Activated CD4-positive, alpha-beta T cell treated with anti-CD3 and anti-CD28 coated beads, Interleukin-10, Interleukin-2, amounts not matched to agents 100 ng/mL and 50 ng/mL, durations not matched to agents 16 hours and 8 hours (primary cell): ENCODE measurements around the gene SFTPB.

Source experiments
- DNase-seq: peaks from one replicate; pipeline ENCODE4 v3.0.0-alpha.2; 2020

SFTPB gene

GRCh38 chr2:85702172-85702571, 34.2 kb upstream of the SFTPB start:
- peak; percentile 49 for DNase-seq

GRCh38 chr2:85699325-85699724, 31.3 kb upstream of the SFTPB start:
- no peak for DNase-seq

- no peak for DNase-seq
These were observed 30.9 kb upstream of the SFTPB start for GRCh38 chr2:85698880-85699254.

GRCh38 chr2:85698184-85698879, 30.3 kb upstream of the SFTPB start:
- no peak for DNase-seq

GRCh38 chr2:85697716-85698115, 29.7 kb upstream of the SFTPB start:
- no peak for DNase-seq

- no peak for DNase-seq
These were observed 29.1 kb upstream of the SFTPB start for GRCh38 chr2:85697096-85697495.

GRCh38 chr2:85695691-85696668, 28.0 kb upstream of the SFTPB start:
- DNase-seq, result no peak

- no peak for DNase-seq
These were observed 27.1 kb upstream of the SFTPB start for GRCh38 chr2:85695121-85695520.

- peak; percentile 27 for DNase-seq
These were observed 26.3 kb upstream of the SFTPB start, which contains the start of gene GNLY for GRCh38 chr2:85694052-85695025. Gene GNLY (plus strand): TSS chr2:85694358. CDS start chr2:85694419, 61 bp downstream.

GRCh38 chr2:85692039-85692645, 24.1 kb upstream of the SFTPB start:
- no peak for DNase-seq

GRCh38 chr2:85690932-85691331, 22.9 kb upstream of the SFTPB start:
- DNase-seq, result no peak

- no peak for DNase-seq
These were observed 16.8 kb upstream of the SFTPB start for GRCh38 chr2:85684806-85685205.

- DNase-seq, result no peak
These were observed 16.4 kb upstream of the SFTPB start for GRCh38 chr2:85684380-85684779.

GRCh38 chr2:85682378-85682777, 14.4 kb upstream of the SFTPB start:
- no peak for DNase-seq

GRCh38 chr2:85681776-85682175, 13.8 kb upstream of the SFTPB start:
- no peak for DNase-seq

- no peak for DNase-seq
These were observed 13.4 kb upstream of the SFTPB start for GRCh38 chr2:85681372-85681763.

- DNase-seq, result peak; percentile 22
These were observed 12.8 kb upstream of the SFTPB start for GRCh38 chr2:85680707-85681371.

GRCh38 chr2:85678794-85679672, 11.0 kb upstream of the SFTPB start:
- peak; percentile 79 for DNase-seq

- no peak for DNase-seq
These were observed 10.4 kb upstream of the SFTPB start for GRCh38 chr2:85678377-85678776.

- DNase-seq, result no peak
These were observed 8.0 kb upstream of the SFTPB start for GRCh38 chr2:85675866-85676548.
